GM18873 (cell line): ENCODE results near the gene MAGI1.

Experiments used
- ATAC-seq: cut with Tn5 transposase; IDR thresholded peaks from one replicate; pipeline ENCODE4 v1.9.1; 2021; ENCODE audit warnings: mild to moderate bottlenecking, moderate library complexity, moderate number of reproducible peaks; ENCODE audit not compliant: unreplicated experiment, low FRiP score

Gene MAGI1

GRCh38 chr3:65422154-65422553, 616.6 kb downstream of the MAGI1 start:
- no peak for ATAC-seq

GRCh38 chr3:65419233-65419632, 619.5 kb downstream of the MAGI1 start:
- no peak for ATAC-seq

DNA sequence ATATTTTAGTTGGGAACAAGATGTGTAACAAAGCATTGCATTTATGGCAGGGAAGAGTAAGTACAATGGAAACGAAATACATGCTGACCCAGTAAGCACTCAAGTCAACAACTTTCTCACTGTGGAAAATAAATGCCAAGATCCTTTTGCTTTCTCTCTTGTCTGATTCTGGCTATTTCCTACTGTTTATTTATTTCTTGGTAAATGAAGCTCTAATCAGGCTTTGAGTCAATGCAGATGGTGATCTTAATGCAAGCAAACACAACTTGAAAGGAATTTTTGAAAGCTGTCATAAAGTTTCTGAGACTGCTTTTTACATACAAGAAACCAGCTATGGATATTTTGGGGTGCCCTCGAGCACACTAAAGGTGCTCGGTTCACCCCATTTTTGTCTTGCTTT, 624.8 kb downstream of the MAGI1 start:
- no peak for ATAC-seq

GRCh38 chr3:65412588-65412987, 626.1 kb downstream of the MAGI1 start:
- ATAC-seq, result no peak

DNA sequence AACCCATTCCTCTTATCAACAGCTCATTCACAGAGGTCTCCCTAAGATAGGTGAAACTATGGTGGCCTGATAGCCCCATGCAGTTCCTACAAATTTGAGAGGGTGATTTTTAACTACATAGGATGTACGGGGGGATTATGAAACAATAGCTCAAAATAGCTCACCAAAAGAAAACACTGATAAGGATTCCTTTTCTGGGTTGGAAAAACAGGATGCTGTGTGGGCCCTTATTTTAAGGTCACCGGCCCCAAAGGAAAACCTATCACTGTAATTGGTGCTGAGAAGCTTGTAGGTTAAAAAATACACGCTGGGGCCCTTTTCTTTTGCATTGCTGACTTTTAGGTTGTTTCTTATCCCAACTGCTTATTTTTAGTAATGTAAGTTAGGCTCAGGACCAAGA, 627.4 kb downstream of the MAGI1 start:
- no peak for ATAC-seq

- ATAC-seq, result no peak
Observed at GRCh38 chr3:65409176-65409569, 629.5 kb downstream of the MAGI1 start.

GRCh38 chr3:65408531-65409175, 630.1 kb downstream of the MAGI1 start:
- ATAC-seq, result no peak

- ATAC-seq, result no peak
Observed at GRCh38 chr3:65406470-65406869, 632.2 kb downstream of the MAGI1 start.

- no peak for ATAC-seq
Observed at GRCh38 chr3:65402597-65402996, 636.1 kb downstream of the MAGI1 start.

DNA sequence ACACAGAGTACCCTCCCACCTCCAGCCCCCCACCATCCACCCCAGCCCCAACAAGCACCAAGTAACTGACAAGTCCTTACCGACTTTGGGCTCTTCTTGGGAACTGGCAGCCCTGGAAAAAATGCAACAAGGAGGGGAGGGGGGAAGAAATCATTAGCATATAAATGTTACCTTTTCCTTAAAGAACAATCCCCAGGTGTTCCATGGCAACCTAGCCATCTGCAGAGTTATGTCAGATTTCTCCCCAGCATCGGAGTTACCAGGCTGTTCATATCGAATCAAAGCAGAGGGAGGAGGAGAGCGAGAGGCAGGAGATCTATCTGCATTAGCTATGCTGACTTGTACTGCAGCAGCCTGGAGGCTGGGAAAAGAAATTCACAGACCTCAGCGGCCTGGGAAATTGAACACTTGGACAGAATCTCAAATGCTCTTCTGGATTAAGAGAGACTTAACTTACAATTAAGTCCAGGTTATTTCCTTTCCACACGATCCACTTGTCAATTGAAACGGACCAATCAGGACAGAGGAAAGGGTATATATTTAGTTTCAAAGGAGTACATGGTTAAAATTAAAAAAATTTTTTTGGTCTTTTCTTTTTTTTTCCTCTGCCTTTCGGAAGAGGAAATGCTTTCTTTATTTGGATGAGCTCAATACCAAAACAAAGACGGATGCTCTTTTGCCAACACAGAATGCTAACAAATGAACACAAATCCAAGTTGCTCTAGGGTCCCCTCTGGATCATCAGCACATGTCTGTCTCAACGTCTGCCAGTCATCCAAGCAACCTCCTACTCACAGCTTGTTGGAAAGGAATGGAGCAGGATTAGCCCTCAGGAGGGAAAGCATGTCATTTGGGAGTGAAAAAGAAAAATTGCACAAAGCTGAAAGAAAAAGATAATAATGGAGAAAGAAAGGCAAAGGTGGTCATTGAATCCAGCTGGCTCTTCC, 637.1 kb downstream of the MAGI1 start:
- no peak for ATAC-seq

- ATAC-seq, result no peak
Observed at GRCh38 chr3:65400899-65401298, 637.8 kb downstream of the MAGI1 start.

- no peak for ATAC-seq
Observed at GRCh38 chr3:65398953-65399352, 639.8 kb downstream of the MAGI1 start.

- no peak for ATAC-seq
Observed at GRCh38 chr3:65396078-65396477, 642.6 kb downstream of the MAGI1 start.

DNA sequence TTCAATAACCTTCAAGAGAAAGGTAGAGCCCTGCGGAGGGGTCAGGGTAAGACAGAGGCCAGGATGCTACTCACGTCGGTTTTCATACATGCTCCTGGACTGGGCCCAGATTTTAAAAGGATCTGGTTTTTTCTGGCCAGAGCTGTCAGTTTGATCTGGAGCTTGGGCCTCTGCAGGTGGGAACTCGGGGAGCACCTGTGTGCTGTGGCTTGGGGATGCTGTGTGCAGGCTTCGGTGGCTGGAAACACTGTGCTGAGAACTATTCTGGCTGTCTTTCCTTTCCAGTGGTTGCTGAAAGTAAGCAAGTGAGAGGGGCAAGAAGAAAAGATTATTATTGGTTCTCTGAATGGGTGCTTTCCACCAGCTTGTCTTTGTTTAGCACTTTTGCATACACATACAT, 647.6 kb downstream of the MAGI1 start:
- ATAC-seq, result no peak

DNA sequence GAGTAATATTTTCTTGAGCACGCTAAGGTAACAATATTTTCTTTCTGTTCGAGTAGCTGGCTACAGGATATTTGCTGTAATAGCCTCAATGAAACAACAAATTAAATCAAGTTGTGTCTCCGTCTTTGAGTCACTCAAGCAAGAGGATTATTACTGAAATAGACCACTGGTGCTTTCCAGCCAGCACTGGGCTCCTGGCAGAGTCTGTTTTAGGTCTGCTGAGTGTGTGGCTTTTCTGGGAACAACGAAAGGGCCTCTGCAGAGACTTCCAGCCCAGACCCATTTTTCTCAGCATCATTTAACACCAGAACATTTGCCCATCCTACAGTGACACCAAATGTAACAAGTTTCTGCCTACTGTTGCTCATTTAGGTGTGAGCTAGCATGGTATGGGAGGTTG, 652.9 kb downstream of the MAGI1 start:
- ATAC-seq, result no peak

GRCh38 chr3:65381496-65382010, 657.2 kb downstream of the MAGI1 start:
- ATAC-seq, result no peak

- ATAC-seq, result no peak
Observed at GRCh38 chr3:65379223-65379622, 659.5 kb downstream of the MAGI1 start.

GRCh38 chr3:65377637-65378036, 661.1 kb downstream of the MAGI1 start:
- no peak for ATAC-seq

GRCh38 chr3:65376426-65376825, 662.3 kb downstream of the MAGI1 start:
- no peak for ATAC-seq

- ATAC-seq, result no peak
Observed at GRCh38 chr3:65371053-65371452, 667.7 kb downstream of the MAGI1 start.

DNA sequence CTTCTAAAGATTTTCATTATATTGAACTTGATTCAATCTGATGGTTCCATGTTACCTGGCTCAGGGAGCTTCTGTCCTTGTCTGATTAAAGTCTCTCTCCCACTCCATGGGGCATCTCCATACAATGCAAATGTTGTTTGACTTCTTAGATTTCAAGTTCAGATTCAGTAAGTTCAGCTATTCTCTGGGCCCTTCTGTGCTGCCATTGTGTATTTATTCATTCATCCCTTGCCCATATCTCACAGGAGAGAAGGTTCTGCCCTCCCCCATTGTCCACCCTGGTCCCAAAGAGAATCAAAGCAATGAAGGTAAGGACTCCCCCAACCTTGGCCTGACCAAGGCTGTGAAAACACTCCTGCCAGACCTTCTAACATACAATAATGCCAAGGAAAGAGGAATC, 669.9 kb downstream of the MAGI1 start:
- no peak for ATAC-seq

DNA sequence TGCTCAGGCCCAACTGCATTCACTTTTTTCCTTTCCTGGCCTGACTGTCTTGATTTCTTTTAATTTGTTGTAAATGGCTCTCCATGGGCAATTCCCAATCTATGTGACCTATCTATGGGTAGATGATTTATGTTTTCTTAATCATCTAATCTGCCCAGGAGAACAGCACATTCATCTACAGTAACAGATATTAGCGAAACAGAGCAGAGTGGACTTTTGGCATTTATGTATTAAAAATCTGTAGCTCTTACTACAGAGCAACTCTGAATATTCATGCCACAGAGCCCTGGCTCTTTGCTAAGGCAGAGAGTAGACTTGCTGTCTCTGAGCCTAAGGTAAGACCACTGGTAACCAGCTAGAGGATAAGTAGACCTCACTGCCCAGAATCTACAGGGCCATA, 676.0 kb downstream of the MAGI1 start:
- no peak for ATAC-seq
